Kidney epithelial cell (primary cell): ENCODE measurements around the gene IL36B. TPM values are rescaled to one million over a fixed set of nuclear protein-coding genes. Genes with fewer than 3 reads are reported as not detected.

Experiments
- DNase-seq: peaks from one replicate; pipeline ENCODE4 v3.0.0-alpha.2; 2010; ENCODE audit warnings: low read depth
- H3K27me3 ChIP-seq: 2 replicates; pipeline ENCODE4 v1.6.0; 2011; ENCODE audit warnings: low read length; ENCODE audit not compliant: control insufficient read depth, insufficient read depth
- H3K36me3 ChIP-seq: 2 replicates; pipeline ENCODE4 v1.5.1; 2011; ENCODE audit warnings: low read length; ENCODE audit not compliant: control insufficient read depth, insufficient read depth
- H3K4me3 ChIP-seq: 2 replicates; pipeline ENCODE4 v1.5.1; 2011; ENCODE audit warnings: low read depth, mild to moderate bottlenecking, control low read depth, low read length
- total RNA-seq: library from RNA; depleted of rRNA; stranded (reverse); fragments of >200 nt; gene quantifications from 2 replicates; pipeline ENCODE4 v1.2.3, GENCODE V29; 2015
- TF ChIP-seq, protein P1 (sequence below): IDR thresholded peaks from 2 replicates; pipeline ENCODE4 v1.5.1; 2011; ENCODE audit warnings: mild to moderate bottlenecking, moderate library complexity, low read length, control low read depth, inconsistent platforms; ENCODE audit not compliant: insufficient read depth, poor library complexity, severe bottlenecking

IL36B gene
- total RNA-seq, 1 donor from 2014 or later, result not detected

DNA sequence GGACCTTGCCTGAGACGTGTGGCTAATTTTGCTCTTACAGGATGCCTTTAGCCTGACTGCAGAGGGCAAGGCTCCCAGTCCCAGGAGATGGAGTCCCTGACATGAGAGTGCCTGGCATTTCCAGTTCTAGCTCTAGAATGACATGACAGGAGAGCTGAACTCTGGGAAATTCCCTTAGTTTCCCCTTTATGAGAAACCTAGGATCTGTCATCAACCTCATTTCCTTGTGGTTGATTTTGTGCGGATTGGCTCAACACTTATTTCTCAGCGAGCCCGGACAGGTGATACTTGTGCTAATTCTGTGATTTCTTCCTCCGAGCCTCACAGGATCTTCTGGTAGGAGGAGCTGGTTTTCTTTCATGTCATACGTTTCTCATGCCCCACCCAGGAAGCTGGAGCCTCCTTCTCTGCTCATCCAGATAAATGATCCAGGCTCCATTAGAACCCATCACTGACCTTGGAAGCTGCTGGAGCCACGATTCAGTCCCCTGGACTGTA, 75.1 kb downstream of the IL36B start, which contains the start of gene IL36G:
TSS of gene IL36G (plus strand) at position 448 of the 498 bp plus-strand sequence. CDS start 633 bp downstream, outside the sequence.
- Histone ChIP-seq H3K4me3 (no peak within 1 kb of the TSS), H3K36me3 (no peaks in the 10 kb centered on the region), H3K27me3 (peaks cover 6% of the 10 kb centered on the region)
- DNase-seq, result no peak
- TF ChIP-seq, protein P1, sequence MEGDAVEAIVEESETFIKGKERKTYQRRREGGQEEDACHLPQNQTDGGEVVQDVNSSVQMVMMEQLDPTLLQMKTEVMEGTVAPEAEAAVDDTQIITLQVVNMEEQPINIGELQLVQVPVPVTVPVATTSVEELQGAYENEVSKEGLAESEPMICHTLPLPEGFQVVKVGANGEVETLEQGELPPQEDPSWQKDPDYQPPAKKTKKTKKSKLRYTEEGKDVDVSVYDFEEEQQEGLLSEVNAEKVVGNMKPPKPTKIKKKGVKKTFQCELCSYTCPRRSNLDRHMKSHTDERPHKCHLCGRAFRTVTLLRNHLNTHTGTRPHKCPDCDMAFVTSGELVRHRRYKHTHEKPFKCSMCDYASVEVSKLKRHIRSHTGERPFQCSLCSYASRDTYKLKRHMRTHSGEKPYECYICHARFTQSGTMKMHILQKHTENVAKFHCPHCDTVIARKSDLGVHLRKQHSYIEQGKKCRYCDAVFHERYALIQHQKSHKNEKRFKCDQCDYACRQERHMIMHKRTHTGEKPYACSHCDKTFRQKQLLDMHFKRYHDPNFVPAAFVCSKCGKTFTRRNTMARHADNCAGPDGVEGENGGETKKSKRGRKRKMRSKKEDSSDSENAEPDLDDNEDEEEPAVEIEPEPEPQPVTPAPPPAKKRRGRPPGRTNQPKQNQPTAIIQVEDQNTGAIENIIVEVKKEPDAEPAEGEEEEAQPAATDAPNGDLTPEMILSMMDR, result no peak

Other genes with a start within 250 kb of the IL36B start
- 0.13 TPM in 1 of 2 replicates, not detected in the other for gene IL1B, start 216.1 kb downstream of the IL36B start, total RNA-seq
- not detected in 2 replicates for gene IL37, start 141.7 kb downstream of the IL36B start, total RNA-seq
- gene IL36G, start 74.9 kb downstream of the IL36B start, total RNA-seq, result not detected in 2 replicates
- not detected in 2 replicates for gene IL36A, start 47.4 kb downstream of the IL36B start, total RNA-seq
- gene IL36RN, start 6.3 kb upstream of the IL36B start, total RNA-seq, result 0.04 and 0.34 TPM in 2 replicates
- not detected in 2 replicates for gene IL1F10, start 15.1 kb upstream of the IL36B start, total RNA-seq
- gene IL1RN, start 74.7 kb upstream of the IL36B start, total RNA-seq, result 8.8 and 11.3 TPM in 2 replicates
- gene PSD4, start 121.1 kb upstream of the IL36B start, total RNA-seq, result 12.1 and 13.9 TPM in 2 replicates
- gene PAX8, start 226.1 kb upstream of the IL36B start, total RNA-seq, result 118 and 142 TPM in 2 replicates